Stimulated activated CD8-positive, alpha-beta memory T cell treated with anti-CD3 and anti-CD28 coated beads, Interleukin-7, amount 100 ng/mL, for 1 hour (primary cell): ENCODE measurements around the gene PQBP1.

Source experiments
- DNase-seq, 2 donors: peaks; one replicate each; pipeline ENCODE4 v3.0.0-alpha.2; 2020; ENCODE audit warnings: low read depth in 2 of 2

Gene PQBP1

DNA sequence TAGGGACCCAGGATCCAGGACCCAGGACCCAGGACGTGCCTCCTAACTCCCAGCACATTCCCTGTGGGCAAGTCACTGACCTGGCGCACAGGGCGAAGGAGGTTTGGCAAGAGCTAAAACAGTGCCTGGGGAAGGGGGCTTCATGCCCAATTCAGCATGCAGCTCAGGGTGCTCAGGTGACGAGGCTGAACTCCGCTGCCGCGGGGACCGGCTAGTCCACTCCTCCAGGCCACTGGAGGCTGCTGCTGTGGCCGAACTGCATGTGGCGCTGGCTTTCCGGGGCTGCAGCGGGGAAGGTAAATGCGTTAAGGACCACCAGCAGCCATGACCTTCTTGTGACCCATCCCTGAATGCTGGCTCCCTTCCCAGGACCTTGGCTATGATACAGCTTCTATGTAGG is 26.0 kb downstream of the PQBP1 start:
- no peak for DNase-seq

DNA sequence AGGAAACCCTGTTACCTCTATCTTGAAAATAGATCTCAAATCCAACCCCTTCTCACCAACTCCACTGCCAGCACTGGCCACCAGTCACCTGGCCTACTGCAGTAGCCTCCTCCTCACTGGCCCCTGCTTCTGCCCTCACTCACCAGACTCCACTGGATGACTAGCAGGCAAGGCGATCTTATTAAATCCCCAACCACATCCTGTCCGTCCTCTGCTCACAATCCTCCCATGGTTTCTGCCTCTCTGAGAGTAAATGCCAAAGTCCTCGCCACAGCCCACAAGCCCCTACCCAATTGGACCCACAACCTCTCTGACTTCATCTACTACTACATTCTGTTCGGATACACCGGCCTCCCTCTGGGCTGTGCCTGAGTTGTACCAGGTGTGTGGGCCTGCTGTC is 26.5 kb downstream of the PQBP1 start:
- DNase-seq = no peak

DNA sequence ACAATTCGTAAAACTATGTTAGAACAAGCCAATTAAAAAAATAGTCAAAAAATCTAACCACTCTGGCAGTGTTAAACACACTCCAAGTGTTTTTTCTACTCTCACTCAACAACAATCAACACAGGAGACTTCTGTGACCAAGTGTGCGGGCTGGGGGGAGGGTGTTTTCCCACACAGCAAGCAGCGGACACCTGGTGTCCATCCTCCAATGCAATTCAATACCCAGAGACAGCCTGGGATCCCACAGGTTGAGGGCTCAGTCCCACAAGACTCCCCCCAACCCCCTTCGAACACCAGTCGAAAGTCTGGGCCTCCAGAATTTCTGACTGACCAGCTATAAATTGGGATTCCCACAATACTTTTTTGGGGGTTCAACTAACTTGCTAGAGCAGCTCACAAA is 29.4 kb downstream of the PQBP1 start:
- DNase-seq = no peak

DNA sequence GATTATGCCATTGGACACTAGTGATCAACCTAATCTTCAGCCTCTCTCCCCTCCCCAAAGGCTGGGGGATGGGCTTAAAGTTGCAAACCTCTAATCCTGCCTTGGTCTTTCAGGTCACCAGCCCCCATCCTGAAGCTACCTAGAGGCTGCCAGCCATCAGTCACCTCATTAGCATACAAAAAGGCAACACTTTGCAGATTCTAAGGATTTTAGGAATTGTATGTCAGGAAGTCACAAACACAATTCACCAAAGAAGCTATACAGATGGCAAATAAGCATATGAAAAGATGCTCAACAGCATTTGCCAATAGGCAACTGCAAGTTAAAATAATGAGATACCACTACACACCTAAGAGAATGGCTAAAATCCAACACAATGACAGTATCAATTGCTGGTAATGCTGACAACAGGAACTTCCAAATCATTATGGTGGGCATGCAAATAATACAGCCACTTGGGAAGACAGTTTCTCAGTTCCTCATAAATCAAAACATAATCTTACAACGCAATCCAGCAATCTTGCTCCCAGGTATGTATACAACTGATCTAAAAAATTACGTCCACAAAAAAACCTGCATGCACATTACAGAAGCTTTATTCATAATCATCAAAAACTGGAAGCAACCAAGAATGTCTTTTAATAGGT is 30.1 kb downstream of the PQBP1 start:
- no peak for DNase-seq

DNA sequence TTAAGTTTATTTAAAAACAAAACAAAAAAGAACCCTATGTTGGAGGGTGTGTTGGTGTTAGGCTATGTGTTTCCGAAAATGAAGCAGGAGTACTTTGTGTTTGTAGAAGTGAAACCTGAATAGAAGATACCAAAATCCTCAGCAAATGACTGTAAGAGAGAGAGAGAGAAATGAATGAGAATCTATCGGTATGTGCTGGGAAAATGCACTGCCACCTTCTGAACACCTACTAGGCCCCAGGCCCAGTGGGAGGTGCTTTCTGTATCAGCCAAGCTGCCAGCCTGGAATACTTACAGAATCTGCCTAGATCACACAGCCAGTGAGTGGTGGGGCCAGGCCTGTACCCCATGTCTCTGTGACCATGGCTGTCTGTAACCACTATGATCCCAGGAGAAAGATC is 36.0 kb downstream of the PQBP1 start:
- no peak for DNase-seq

DNA sequence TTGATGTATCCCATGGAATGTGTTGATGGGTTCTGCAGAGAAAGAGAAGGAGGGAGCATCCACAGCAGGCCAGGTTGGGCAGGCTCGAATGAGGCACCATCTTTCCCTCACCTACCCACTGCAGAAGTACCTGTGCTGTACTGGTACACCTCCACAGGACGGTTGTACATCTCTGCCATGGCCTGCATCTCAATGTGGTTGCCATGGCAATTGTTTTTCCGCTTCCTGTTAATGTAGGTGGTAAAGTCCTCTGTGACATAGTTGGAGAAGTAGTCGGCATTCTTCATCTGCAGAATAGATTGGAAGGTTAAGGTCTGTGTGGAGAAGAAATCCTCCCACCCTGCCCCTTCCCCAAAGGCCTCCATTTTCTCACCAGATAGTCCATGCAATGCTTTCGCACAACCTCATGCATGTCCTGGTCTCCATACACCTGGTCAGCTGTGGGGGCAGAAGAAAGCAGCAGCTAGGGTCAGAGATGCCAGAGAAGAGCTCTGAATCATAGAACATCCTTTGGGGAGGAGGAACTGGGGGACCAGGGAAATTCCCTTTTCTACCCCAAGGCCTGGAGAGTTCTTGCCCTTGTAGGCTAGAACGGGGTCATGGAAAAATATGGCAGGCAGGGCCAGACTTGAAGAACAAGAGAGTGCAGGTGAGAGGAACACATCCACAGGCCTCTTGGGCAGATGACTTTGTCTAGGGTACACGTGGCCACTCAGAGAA is 37.0 kb downstream of the PQBP1 start:
- DNase-seq = no peak

DNA sequence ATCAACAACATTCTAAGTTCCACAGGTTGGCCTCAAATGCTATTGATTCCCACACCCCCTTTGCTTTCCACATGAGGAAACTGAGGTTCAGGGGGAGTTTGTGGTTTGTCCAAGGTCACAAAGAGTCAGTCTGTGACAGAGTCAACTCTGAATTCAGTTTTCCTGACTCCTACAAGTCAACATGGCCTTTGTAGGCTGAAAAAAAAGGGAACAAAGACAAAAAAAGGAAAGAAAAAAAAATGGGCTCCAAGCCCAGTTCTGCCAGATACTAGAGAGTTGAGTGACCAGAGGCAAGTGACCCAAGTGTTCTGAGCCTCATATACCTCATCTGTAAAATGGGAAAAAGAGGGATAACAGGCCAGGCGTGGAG is 37.6 kb downstream of the PQBP1 start:
- no peak for DNase-seq

DNA sequence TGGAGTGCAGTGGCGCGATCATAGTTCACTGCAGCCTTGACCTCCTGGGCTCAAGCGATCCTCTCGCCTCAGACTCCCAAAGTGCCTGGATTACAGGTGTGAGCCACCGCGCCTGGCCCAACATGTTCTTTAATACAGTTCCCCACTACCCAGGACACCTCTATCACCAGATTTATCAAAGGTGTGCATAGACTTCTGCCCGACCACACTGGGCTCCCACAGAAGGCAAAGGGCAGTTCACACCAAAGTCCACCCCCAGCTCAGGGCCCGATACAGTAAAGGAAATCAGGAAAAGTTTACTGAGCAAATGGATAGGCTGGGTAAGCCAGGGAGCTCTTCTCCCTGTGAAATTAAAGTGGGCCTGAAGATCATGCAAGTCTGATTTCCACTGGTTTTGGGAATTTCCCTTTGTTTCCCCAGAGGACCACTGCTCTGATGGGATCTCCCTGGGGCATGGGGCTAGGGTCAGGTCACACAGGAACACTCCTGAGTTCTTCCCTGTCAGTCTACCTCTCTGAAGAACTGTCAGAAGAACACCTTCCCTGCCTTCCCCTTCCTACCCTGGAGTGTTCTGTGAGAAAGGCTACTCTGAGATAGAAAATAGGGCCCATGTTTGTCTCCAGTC is 38.8 kb downstream of the PQBP1 start:
- no peak for DNase-seq

DNA sequence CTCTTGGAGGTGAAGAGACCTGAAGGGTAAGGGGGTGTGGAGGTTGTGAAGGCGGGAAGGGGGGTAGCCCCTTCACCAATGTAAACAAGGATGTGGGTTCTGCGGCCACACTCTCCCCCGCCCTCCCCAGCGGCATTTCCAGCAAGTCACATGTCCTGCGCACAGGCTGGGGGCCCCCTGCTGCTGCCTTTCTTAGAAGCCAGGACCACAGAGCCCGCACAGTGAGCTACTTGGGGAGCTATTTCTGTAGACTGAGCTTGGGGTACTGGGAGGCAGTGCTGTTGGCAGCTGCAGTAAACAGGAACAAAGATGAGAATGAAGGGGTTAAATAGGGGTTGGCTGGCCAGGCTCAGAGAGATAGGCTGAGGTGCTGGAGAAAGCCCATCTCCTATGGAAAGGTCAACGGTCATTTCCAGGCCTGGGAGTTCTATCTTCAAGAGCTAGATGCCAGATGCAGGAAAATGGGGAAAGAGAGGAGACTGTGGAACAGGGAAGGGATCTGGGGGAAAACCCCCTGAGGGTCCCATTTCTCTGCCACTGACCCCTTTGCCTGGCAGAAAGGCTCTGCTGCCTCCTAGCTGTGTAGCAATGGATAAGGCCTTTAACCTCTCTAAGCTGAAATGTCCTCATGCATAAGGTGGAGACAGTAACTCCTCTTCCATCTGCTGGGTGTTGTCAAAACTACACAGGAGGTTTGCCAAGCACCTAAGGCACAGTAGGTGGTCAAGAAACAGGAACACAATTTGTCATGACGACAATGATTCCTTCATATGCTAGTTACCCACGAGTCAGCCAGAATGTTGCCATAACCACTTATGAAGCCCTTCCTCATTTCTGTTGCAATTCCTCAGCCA is 39.6 kb downstream of the PQBP1 start:
- DNase-seq = peak; percentile 77 to 83

DNA sequence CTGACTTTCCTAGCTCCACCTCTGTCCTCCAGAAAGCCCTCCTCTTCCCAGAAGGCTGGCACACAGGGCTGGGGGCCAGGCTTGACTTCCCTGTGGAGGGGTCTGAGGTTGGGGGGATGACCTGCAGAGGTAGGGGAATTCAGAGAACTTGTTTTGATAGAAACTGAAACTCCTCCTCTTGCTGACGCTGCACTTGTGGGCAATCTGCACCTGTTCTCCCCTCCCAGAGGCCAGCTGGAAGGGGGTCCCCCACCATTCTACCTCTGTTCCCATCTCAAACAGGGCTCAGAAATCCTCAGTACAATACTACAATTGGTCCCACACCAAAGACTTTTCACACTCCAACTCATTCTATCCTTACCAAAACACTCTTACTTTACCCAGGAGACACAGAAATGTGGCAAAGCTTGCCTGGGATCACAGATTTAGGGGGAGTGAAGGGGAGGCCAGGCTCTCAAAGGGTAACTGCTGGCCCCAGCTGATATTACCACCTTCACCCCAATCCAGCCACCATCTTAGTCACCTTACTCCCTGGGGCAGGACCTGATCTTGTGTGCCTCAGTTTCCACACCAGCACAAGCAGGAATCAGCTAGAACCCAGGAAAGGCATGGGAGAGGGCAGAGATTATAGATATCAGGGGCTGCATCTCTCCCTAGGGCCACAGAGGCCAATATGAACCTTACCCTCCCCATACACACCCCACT is 41.1 kb downstream of the PQBP1 start:
- no peak for DNase-seq

DNA sequence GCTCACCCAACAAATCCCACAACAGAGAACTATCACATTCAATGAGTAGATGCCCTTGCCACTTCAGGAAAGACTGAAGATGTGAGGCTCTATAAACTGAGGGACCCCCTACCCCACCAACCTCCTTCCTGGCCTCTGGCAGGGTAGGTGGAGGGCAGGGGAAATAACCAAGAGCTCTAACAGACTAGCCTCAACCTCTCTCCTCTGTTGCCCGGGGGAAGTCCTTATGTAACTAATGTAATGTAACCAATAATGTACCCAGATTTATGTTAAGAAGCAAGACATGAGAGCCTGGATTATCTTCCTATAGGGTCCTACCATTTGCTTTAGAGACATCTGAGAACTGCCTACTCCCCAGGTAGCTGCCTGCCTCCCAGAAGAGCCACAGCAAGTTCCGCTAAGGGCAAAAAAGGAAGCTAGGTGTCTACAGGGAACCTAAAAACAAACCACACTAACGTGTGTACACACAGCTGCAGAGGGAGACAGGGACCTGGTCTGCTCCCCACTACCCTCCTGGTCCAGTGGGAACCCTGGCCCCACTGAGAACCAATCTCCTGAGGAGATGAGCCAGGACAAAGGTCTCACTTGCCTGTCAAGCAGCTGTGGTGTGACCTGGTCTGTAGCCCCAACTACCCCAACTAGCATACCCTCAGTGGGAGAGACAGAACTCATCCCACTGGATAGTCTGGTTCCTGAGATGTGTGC is 41.9 kb downstream of the PQBP1 start:
- DNase-seq = no peak

DNA sequence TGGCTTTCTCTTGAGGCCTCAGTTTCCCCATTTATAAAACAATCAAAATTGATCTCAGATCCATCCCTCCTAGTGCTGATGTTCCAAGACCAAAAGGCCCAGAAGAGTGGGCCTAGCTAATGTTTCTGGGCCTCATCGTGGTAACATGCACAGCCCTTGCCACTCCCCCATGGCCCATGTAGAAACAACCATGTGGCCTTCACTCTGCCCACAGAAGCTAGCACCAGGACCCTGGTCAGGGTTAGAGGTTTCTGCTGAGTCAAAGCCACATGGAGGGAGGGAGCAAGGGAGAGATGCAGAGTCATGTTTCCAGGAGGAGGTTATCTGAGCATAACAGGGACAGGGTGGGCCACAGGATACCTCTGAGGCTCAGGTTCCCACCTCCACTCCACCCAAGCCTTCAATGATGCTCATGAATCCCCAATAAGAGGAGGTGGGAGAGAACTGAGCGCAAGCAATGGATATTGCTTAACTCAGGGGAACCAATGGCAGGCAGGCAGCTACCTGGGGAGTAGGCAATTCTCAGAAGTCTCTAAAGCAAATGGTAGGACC is 42.8 kb downstream of the PQBP1 start:
- no peak for DNase-seq

DNA sequence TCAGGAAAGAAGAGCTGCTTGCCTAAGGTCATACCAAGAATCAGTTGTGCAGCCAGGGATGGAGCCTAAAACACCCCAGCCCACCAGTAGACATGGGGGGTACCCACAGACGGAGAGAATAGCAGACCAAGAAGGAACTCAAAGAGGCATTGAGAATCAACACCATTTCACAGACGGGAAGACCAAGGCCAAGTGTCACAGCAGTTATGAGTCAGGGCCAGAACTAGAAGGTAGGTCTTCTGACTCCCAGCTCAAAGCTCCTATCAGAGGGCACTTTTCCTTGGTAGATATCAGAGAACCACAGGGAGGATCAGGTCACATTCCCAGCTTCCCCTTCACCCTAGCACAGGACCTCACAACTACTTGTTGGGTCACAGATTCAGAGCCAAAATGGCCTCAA is 45.2 kb downstream of the PQBP1 start:
- no peak for DNase-seq

DNA sequence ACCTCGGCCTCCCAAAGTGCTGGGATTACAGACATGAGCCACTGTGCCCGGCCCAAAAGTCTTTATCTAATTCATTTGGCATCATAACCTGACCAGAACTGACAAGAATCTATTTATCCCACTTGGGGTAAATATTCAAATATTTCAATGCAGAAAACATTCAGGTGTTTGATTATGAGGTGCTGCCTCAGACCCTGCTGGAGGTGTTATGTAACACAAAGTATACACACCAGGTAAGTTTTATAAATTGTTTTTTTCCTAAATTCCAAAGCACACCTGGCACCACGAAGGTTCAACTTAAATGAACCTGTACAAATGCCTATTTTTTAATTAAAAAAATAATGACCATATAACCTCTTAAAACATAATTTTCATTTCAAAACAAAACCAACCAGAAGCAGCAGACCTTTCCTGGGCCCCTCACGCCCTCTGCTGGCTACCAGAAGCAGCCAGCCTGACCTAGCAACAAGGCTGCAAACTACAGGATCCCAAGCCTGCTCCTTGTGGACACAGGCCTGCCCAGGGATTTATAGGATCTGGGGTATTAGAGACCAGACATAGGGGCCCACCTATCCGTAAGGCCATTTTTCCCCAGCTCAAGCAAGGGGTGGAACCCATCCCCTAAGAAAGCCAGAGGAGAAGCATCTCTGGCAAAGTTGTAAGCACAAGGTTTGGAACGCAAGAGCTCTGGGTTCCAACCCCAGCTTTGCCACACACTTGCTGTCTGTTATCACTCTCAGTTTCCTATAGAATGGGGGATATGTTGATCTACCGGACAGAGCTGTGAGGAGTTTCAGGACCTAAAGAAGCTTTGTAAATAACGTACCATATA is 48.0 kb downstream of the PQBP1 start:
- DNase-seq = no peak

DNA sequence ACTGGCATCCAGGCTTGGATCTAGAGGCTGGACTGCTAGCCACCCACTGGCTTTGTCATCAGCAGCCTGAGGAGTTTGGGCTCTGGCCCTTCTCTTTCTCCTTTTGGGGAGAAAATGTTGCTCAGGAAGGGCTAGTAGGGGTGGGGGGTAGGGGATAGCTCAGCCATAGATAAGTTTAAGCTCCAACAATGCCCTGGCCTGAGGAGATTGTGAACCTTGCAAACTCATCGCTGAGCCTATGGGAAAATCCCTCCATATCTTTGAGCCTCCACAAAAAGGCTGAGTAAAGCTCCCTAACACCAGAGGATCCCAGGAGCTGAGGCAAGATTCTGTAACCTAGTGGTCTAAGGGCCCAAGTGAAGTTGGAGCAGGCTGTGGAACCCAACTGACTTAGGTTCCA is 50.9 kb downstream of the PQBP1 start:
- no peak for DNase-seq
